ENCODE data around the gene LUZP4. TPM values are rescaled to one million over a fixed set of nuclear protein-coding genes. Genes with fewer than 3 reads are reported as not detected.
"Not testable (repeated sequence)": the region's sequence is repeated elsewhere in the genome, so short reads cannot be mapped to it uniquely, and the experiment has no call there.

LUZP4 gene
- total RNA-seq, 4 donors from 2014 or later: not detected

DNA sequence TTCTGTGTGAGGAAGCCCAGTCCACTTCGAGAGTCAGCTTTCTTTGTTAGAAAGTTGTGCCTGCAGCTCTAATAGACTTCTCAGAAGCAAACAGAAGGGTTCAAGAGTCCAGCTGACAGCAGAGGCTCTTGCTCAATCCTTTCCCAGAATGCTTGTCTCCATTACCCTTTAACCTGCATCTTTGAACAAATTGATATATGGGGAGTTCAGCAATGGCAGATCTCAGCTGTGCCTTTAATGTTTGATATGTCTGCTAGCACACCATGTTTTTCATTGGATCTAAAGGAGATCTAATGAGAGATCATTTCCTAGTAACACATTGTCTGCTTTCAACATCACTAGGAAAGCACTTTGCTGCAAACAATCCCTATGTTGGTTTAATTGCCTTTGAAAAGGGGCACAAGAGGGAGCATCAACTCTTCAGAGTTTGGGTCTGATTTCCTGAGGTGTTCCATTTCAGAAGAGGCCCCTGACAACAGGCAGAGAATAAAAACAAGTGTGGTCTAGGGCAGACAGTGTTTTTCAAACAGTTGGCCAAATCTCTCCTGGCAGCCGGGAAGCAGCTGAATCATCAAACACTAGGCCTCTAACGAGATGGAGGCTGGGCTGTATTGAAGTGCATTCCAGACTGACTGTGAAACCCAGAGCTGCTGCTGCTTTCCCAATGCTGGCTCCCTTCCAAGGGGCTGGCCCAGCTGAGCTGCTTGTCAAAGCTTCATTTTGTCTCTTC lies 55.5 kb downstream of the LUZP4 start:
- intact Hi-C loops (cut with DNase I; ENCODE audit: low total_unique reads): no loop called here
- in situ Hi-C loops (cut with MboI; ENCODE audit: low pct_ligation_motif_present in 1 of 4, low pct_unique_long_range_greater_than_20kb in 1 of 4, low sequenced_read_pairs in 3 of 4): no loop called here
- no peak for TF ChIP-seq EP300 (IDR thresholded peaks at IDR 0.05; ENCODE audit: low read depth)
- no peak for TF ChIP-seq POLR2A (IDR thresholded peaks at IDR 0.05)
- no peak for TF ChIP-seq CTCF (IDR thresholded peaks at IDR 0.05)
- peak in 2 of 3 donors; percentile 33 to 36 for TF ChIP-seq POLR2AphosphoS5 (IDR thresholded peaks at IDR 0.05)

DNA sequence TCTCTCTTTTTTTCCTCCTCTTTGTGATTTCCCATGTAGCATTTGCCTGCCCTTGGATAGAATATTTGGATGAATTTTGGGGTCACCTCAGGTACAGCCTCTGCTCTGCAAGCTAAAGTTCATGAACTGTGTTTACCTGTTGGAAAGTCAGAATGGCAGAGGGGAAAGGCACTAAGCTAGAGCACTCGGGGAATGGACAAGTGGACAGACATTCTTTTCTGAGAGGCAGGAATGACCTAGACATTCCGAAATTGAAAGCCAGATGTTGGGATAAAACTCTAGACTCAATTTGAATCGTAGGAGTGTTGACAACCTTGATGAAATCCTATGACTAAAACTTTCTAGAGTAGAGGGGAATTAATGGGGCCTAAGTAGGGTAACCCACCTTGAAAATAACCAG lies 56.1 kb downstream of the LUZP4 start:
- no peaks in the 10 kb centered on the region for H3K36me3 ChIP-seq
- no peak overlapping the region for H3K4me3 ChIP-seq
- WGBS, 2 donors (ENCODE audit: low coverage in 1 of 2): 28 to 36% methylated on average over 2 to 3 of the region's 3 CpGs
- H3K4me1 ChIP-seq: peaks cover 4 to 14% (median 14%) of the 10 kb centered on the region in 4 donors
- in situ Hi-C loops (cut with MboI; ENCODE audit: low pct_ligation_motif_present in 1 of 4, low pct_unique_long_range_greater_than_20kb in 1 of 4, low sequenced_read_pairs in 3 of 4) (no loop called here), intact Hi-C loops (cut with DNase I; ENCODE audit: low total_unique reads) (no loop called here)
- no peak for DNase-seq
- no peaks in the 10 kb centered on the region for H3K27me3 ChIP-seq
- TF ChIP-seq CTCF (IDR thresholded peaks at IDR 0.05): no peak
- no peak for TF ChIP-seq POLR2AphosphoS5 (IDR thresholded peaks at IDR 0.05)
- TF ChIP-seq POLR2A (IDR thresholded peaks at IDR 0.05): no peak
- H3K27ac ChIP-seq: peak overlapping the region; percentile 57 to 82 (median 72)
- H3K9me3 ChIP-seq: no peaks in the 10 kb centered on the region

More for the DNA sequence above, 55.5 kb downstream of the LUZP4 start:
- peaks cover 4 to 14% (median 14%) of the 10 kb centered on the region in 4 donors for H3K4me1 ChIP-seq
- H3K27ac ChIP-seq: peak overlapping the region; percentile 57 to 82 (median 72)
- WGBS, 2 donors (ENCODE audit: low coverage in 1 of 2): 21% methylated on average over 3 of the region's 3 CpGs; no CpG with 5 or more reads in 1 of the 2 donors
- H3K4me3 ChIP-seq: no peak overlapping the region
- peak; percentile 76 for DNase-seq
- H3K9me3 ChIP-seq: no peaks in the 10 kb centered on the region
- H3K36me3 ChIP-seq: no peaks in the 10 kb centered on the region
- H3K27me3 ChIP-seq: no peaks in the 10 kb centered on the region

DNA sequence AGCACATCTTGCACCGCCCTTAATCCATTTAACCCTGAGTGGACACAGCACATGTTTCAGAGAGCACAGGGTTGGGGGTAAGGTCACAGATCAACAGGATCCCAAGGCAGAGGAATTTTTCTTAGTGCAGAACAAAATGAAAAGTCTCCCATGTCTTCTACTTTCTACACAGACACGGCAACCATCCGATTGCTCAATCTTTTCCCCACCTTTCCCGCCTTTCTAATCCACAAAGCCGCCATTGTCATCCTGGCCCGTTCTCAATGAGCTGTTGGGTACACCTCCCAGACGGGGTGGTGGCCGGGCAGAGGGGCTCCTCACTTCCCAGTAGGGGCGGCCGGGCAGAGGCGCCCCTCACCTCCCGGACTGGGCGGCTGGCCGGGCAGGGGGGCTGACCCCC lies 57.2 kb downstream of the LUZP4 start:
- WGBS, 2 donors (ENCODE audit: low coverage in 1 of 2): 88% methylated on average over 7 of the region's 14 CpGs; no CpG with 5 or more reads in 1 of the 2 donors
- DNase-seq; H3K36me3 ChIP-seq; H3K9me3 ChIP-seq; intact Hi-C loops (cut with DNase I; ENCODE audit: low total_unique reads); H3K4me3 ChIP-seq; in situ Hi-C loops (cut with MboI; ENCODE audit: low pct_ligation_motif_present in 1 of 4, low pct_unique_long_range_greater_than_20kb in 1 of 4, low sequenced_read_pairs in 3 of 4); H3K27ac ChIP-seq; H3K27me3 ChIP-seq: not testable (repeated sequence)
- H3K4me1 ChIP-seq: peaks cover 4 to 14% (median 14%) of the 10 kb centered on the region in 4 donors

DNA sequence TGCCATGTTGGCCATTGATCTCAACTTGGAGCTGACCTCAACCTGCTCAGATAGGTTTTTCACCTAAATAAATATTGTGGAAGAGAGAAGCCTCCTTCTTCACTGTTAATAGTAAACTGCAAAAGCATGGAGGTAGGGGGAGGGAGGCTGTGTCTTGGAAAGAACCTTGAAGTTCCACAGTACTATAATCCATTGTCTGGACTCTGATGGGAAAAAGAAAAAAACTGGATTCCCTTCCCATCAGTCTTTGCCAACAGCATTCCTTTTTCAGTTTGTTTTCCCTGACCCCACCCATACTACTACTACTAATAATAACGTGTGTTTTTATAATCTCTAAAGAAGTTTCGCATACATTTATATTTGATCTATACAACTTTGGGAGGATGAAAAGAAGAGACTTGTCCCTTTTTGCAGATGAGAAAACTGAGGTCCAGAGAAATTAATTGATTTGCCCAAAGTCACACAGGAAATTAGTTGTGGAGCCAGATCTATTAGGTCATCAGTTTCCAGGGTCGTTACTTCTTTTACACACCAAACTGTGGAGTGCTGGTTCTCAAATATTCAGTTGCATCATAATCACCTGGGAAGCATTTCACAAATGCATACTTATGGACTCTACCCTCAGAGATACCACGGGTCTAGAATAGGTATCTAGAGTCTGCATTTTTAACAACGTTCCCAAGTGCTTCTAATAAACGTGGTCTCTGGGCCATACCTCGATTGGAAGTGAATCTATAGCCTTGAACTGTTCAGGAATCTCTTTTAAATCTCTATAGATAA lies 59.1 kb downstream of the LUZP4 start:
- Histone ChIP-seq H3K36me3 (no peaks in the 10 kb centered on the region), H3K9me3 (no peaks in the 10 kb centered on the region), H3K27me3 (no peaks in the 10 kb centered on the region), H3K4me3 (no peak overlapping the region), H3K27ac (no peak overlapping the region), H3K4me1 (peaks cover 4 to 14% (median 14%) of the 10 kb centered on the region in 4 donors)
- DNase-seq: no peak
- in situ Hi-C loops (cut with MboI; ENCODE audit: low pct_ligation_motif_present in 1 of 4, low pct_unique_long_range_greater_than_20kb in 1 of 4, low sequenced_read_pairs in 3 of 4) (no loop called here), intact Hi-C loops (cut with DNase I; ENCODE audit: low total_unique reads) (no loop called here)
- no peak for TF ChIP-seq POLR2A (IDR thresholded peaks at IDR 0.05)
- no peak for TF ChIP-seq CTCF (IDR thresholded peaks at IDR 0.05)
- no peak for TF ChIP-seq EP300 (IDR thresholded peaks at IDR 0.05; ENCODE audit: low read depth)
- TF ChIP-seq POLR2AphosphoS5 (IDR thresholded peaks at IDR 0.05): no peak
- 42 to 77% methylated on average over 3 to 7 of the region's 7 CpGs for WGBS, 2 donors (ENCODE audit: low coverage in 1 of 2)
